Measurements from ENCODE around the gene BIRC6.

The BIRC6 gene

GRCh38 chr2:32485399-32485798 lies 128.6 kb downstream of the BIRC6 start:
- no peak overlapping the region for H3K4me2 ChIP-seq
- peaks cover 9% of the 10 kb centered on the region; the same call in 1 of the 2 replicates for H3K36me3 ChIP-seq (ENCODE audit: insufficient read depth)

GRCh38 chr2:32489061-32489460 lies 132.2 kb downstream of the BIRC6 start:
- peaks cover 6% of the 10 kb centered on the region; the same call in 1 of the 2 replicates for H3K36me3 ChIP-seq (ENCODE audit: insufficient read depth)
- no peak overlapping the region for H3K27ac ChIP-seq

More at GRCh38 chr2:32485399-32485798, 128.6 kb downstream of the BIRC6 start:
- Histone ChIP-seq H3K4me3 (IDR thresholded peaks at IDR 0.05; ENCODE audit: insufficient read depth, low read depth, low read length) (no peak overlapping the region), H3K9ac (no peak overlapping the region), H3K27ac (no peak overlapping the region), H4K20me1 (ENCODE audit: insufficient read depth) (no peaks in the 10 kb centered on the region), H3K79me2 (ENCODE audit: insufficient read depth, low read depth) (0 out of 2 replicates have a peak, but pooled peaks cover 3% of the 10 kb centered on the region), H3K27me3 (ENCODE audit: insufficient read depth, low read depth) (no peaks in the 10 kb centered on the region), H3K4me1 (ENCODE audit: low read depth, poor library complexity, severe bottlenecking) (peaks cover 10% of the 10 kb centered on the region), H2AFZ (ENCODE audit: low read depth) (no peak overlapping the region)
- TF ChIP-seq CTCF (conservative IDR thresholded peaks at IDR 0.05; ENCODE audit: low read depth, low read length): no peak

GRCh38 chr2:32491346-32491745 lies 134.5 kb downstream of the BIRC6 start:
- Histone ChIP-seq H3K4me2 (no peak overlapping the region), H3K36me3 (ENCODE audit: insufficient read depth) (no peaks in the 10 kb centered on the region), H4K20me1 (ENCODE audit: insufficient read depth) (no peaks in the 10 kb centered on the region), H3K27ac (no peak overlapping the region), H3K79me2 (ENCODE audit: insufficient read depth, low read depth) (no peaks in the 10 kb centered on the region), H3K27me3 (ENCODE audit: insufficient read depth, low read depth) (no peaks in the 10 kb centered on the region), H2AFZ (ENCODE audit: low read depth) (no peak overlapping the region), H3K4me3 (IDR thresholded peaks at IDR 0.05; ENCODE audit: insufficient read depth, low read depth, low read length) (no peak overlapping the region), H3K4me1 (ENCODE audit: low read depth, poor library complexity, severe bottlenecking) (no peaks in the 10 kb centered on the region), H3K9ac (no peak overlapping the region)
- TF ChIP-seq CTCF (conservative IDR thresholded peaks at IDR 0.05; ENCODE audit: low read depth, low read length): no peak

More at GRCh38 chr2:32489061-32489460, 132.2 kb downstream of the BIRC6 start:
- H3K79me2 ChIP-seq (ENCODE audit: insufficient read depth, low read depth): no peaks in the 10 kb centered on the region
- H3K27me3 ChIP-seq (ENCODE audit: insufficient read depth, low read depth): no peaks in the 10 kb centered on the region
- H2AFZ ChIP-seq (ENCODE audit: low read depth): no peak overlapping the region
- H3K4me1 ChIP-seq (ENCODE audit: low read depth, poor library complexity, severe bottlenecking): peaks cover 6% of the 10 kb centered on the region
- H3K4me3 ChIP-seq (IDR thresholded peaks at IDR 0.05; ENCODE audit: insufficient read depth, low read depth, low read length): no peak overlapping the region
- H3K4me2 ChIP-seq: no peak overlapping the region
- no peaks in the 10 kb centered on the region for H4K20me1 ChIP-seq (ENCODE audit: insufficient read depth)
- no peak for TF ChIP-seq CTCF (conservative IDR thresholded peaks at IDR 0.05; ENCODE audit: low read depth, low read length)
- no peak overlapping the region for H3K9ac ChIP-seq

GRCh38 chr2:32495139-32495538 lies 138.3 kb downstream of the BIRC6 start:
- Histone ChIP-seq H3K27ac (no peak overlapping the region), H3K4me1 (ENCODE audit: low read depth, poor library complexity, severe bottlenecking) (no peaks in the 10 kb centered on the region), H2AFZ (ENCODE audit: low read depth) (no peak overlapping the region), H3K4me3 (IDR thresholded peaks at IDR 0.05; ENCODE audit: insufficient read depth, low read depth, low read length) (no peak overlapping the region), H3K27me3 (ENCODE audit: insufficient read depth, low read depth) (no peaks in the 10 kb centered on the region), H3K36me3 (ENCODE audit: insufficient read depth) (no peaks in the 10 kb centered on the region), H3K4me2 (no peak overlapping the region), H3K9ac (no peak overlapping the region), H4K20me1 (ENCODE audit: insufficient read depth) (no peaks in the 10 kb centered on the region), H3K79me2 (ENCODE audit: insufficient read depth, low read depth) (no peaks in the 10 kb centered on the region; the same call in 1 of the 2 replicates)
- no peak for TF ChIP-seq CTCF (conservative IDR thresholded peaks at IDR 0.05; ENCODE audit: low read depth, low read length)

Measured in KMS-11 (cell line).